ENCODE results near the gene TTN. TPM values are rescaled to one million over a fixed set of nuclear protein-coding genes. Genes with fewer than 3 reads are reported as not detected.

The TTN gene
- total RNA-seq, 1 donor from 2014 or later: 0.50 TPM

- Mint-ChIP-seq H3K4me1 (ENCODE audit: low read depth, unreplicated experiment) (no peaks in the 10 kb centered on the region), H3K36me3 (ENCODE audit: low read depth, unreplicated experiment) (no peaks in the 10 kb centered on the region), H3K27ac (ENCODE audit: unreplicated experiment) (no peak overlapping the region), H3K9me3 (ENCODE audit: unreplicated experiment) (peaks cover 2% of the 10 kb centered on the region), H3K27me3 (ENCODE audit: low read depth, unreplicated experiment) (no peaks in the 10 kb centered on the region), H3K4me3 (ENCODE audit: unreplicated experiment) (no peak overlapping the region)
- no peaks in the 10 kb centered on the region for H3K4me1 ChIP-seq (ENCODE audit: insufficient read depth, low read length)
- no peaks in the 10 kb centered on the region for H3K27me3 ChIP-seq (ENCODE audit: insufficient read depth, low read length)
- H2AFZ ChIP-seq (ENCODE audit: low read depth, low read length): no peak overlapping the region
- no peak overlapping the region for H3K4me3 ChIP-seq (ENCODE audit: insufficient read depth, low read depth, low read length)
- DNase-seq (ENCODE audit: low read depth) (no peak), FAIRE-seq (no peak)
- no peaks in the 10 kb centered on the region for H4K20me1 ChIP-seq (ENCODE audit: insufficient read depth, low read length)
- TF ChIP-seq EZH2 (IDR thresholded peaks at IDR 0.05; ENCODE audit: insufficient read depth, low read length) (no peak), CTCF (IDR thresholded peaks at IDR 0.05; ENCODE audit: insufficient read depth, low read depth, low read length) (no peak)
- no peaks in the 10 kb centered on the region for H3K9me3 ChIP-seq (ENCODE audit: insufficient read depth, low read depth, low read length)
- H3K27ac ChIP-seq (ENCODE audit: low read depth, low read length): no peak overlapping the region
- H3K79me2 ChIP-seq (ENCODE audit: insufficient read depth, low read length): no peaks in the 10 kb centered on the region
- no peak overlapping the region for H3K9ac ChIP-seq (ENCODE audit: low read length)
- H3K36me3 ChIP-seq (ENCODE audit: insufficient read depth, low read length): no peaks in the 10 kb centered on the region
- H3K4me2 ChIP-seq (ENCODE audit: low read length): no peak overlapping the region
Measured at GRCh38 chr2:178732913-178733312, 74.3 kb downstream of the TTN start.

GRCh38 chr2:178731300-178731699, 75.9 kb downstream of the TTN start:
- FAIRE-seq (no peak), DNase-seq (ENCODE audit: low read depth) (no peak)
- no peaks in the 10 kb centered on the region for H4K20me1 ChIP-seq (ENCODE audit: insufficient read depth, low read length)
- H3K9ac ChIP-seq (ENCODE audit: low read length): no peak overlapping the region
- H3K27ac ChIP-seq (ENCODE audit: low read depth, low read length): no peak overlapping the region
- H3K4me3 Mint-ChIP-seq (ENCODE audit: unreplicated experiment): no peak overlapping the region
- no peak overlapping the region for H2AFZ ChIP-seq (ENCODE audit: low read depth, low read length)
- peaks cover 2% of the 10 kb centered on the region for H3K9me3 Mint-ChIP-seq (ENCODE audit: unreplicated experiment)
- H3K4me2 ChIP-seq (ENCODE audit: low read length): no peak overlapping the region
- no peaks in the 10 kb centered on the region for H3K36me3 ChIP-seq (ENCODE audit: insufficient read depth, low read length)
- H3K9me3 ChIP-seq (ENCODE audit: insufficient read depth, low read depth, low read length): no peaks in the 10 kb centered on the region
- H3K27ac Mint-ChIP-seq (ENCODE audit: unreplicated experiment): no peak overlapping the region
- no peaks in the 10 kb centered on the region for H3K4me1 ChIP-seq (ENCODE audit: insufficient read depth, low read length)
- TF ChIP-seq EZH2 (IDR thresholded peaks at IDR 0.05; ENCODE audit: insufficient read depth, low read length): no peak
- TF ChIP-seq CTCF (IDR thresholded peaks at IDR 0.05; ENCODE audit: insufficient read depth, low read depth, low read length): no peak
- no peaks in the 10 kb centered on the region for H3K4me1 Mint-ChIP-seq (ENCODE audit: low read depth, unreplicated experiment)
- no peaks in the 10 kb centered on the region for H3K27me3 ChIP-seq (ENCODE audit: insufficient read depth, low read length)
- no peaks in the 10 kb centered on the region for H3K27me3 Mint-ChIP-seq (ENCODE audit: low read depth, unreplicated experiment)
- H3K79me2 ChIP-seq (ENCODE audit: insufficient read depth, low read length): no peaks in the 10 kb centered on the region
- H3K4me3 ChIP-seq (ENCODE audit: insufficient read depth, low read depth, low read length): no peak overlapping the region
- no peaks in the 10 kb centered on the region for H3K36me3 Mint-ChIP-seq (ENCODE audit: low read depth, unreplicated experiment)

GRCh38 chr2:178730049-178730448, 77.2 kb downstream of the TTN start:
- no peaks in the 10 kb centered on the region for H3K4me1 ChIP-seq (ENCODE audit: insufficient read depth, low read length)
- no peak overlapping the region for H3K4me3 Mint-ChIP-seq (ENCODE audit: unreplicated experiment)
- no peak for FAIRE-seq

More at GRCh38 chr2:178730049-178730448, 77.2 kb downstream of the TTN start:
- no peak for TF ChIP-seq CTCF (IDR thresholded peaks at IDR 0.05; ENCODE audit: insufficient read depth, low read depth, low read length)
- TF ChIP-seq EZH2 (IDR thresholded peaks at IDR 0.05; ENCODE audit: insufficient read depth, low read length): no peak
- Mint-ChIP-seq H3K36me3 (ENCODE audit: low read depth, unreplicated experiment) (no peaks in the 10 kb centered on the region), H3K9me3 (ENCODE audit: unreplicated experiment) (peaks cover 2% of the 10 kb centered on the region), H3K27ac (ENCODE audit: unreplicated experiment) (no peak overlapping the region), H3K4me1 (ENCODE audit: low read depth, unreplicated experiment) (no peaks in the 10 kb centered on the region), H3K27me3 (ENCODE audit: low read depth, unreplicated experiment) (no peaks in the 10 kb centered on the region)
- no peaks in the 10 kb centered on the region for H4K20me1 ChIP-seq (ENCODE audit: insufficient read depth, low read length)
- no peak overlapping the region for H3K4me3 ChIP-seq (ENCODE audit: insufficient read depth, low read depth, low read length)
- H3K79me2 ChIP-seq (ENCODE audit: insufficient read depth, low read length): no peaks in the 10 kb centered on the region
- H3K4me2 ChIP-seq (ENCODE audit: low read length): no peak overlapping the region
- no peak for DNase-seq (ENCODE audit: low read depth)
- H2AFZ ChIP-seq (ENCODE audit: low read depth, low read length): no peak overlapping the region
- no peak overlapping the region for H3K9ac ChIP-seq (ENCODE audit: low read length)
- no peaks in the 10 kb centered on the region for H3K9me3 ChIP-seq (ENCODE audit: insufficient read depth, low read depth, low read length)
- no peaks in the 10 kb centered on the region for H3K27me3 ChIP-seq (ENCODE audit: insufficient read depth, low read length)
- H3K27ac ChIP-seq (ENCODE audit: low read depth, low read length): no peak overlapping the region
- no peaks in the 10 kb centered on the region for H3K36me3 ChIP-seq (ENCODE audit: insufficient read depth, low read length)
